ENCODE measurements around the gene COMMD7. TPM values are rescaled to one million over a fixed set of nuclear protein-coding genes. Genes with fewer than 3 reads are reported as not detected.
A peak's percentile ranks its signal among the peaks of the same experiment; 100 is the strongest.

COMMD7 gene
- total RNA-seq, 2 experiments from 2014 or later = 20.5 to 22.2 TPM

- TF ChIP-seq CTCF (conservative IDR thresholded peaks at IDR 0.05; ENCODE audit: low read length) (no peak), EZH2phosphoT487 (IDR thresholded peaks at IDR 0.05; ENCODE audit: borderline replicate concordance, low read depth, low read length) (no peak)
- CTCF ChIA-PET (ENCODE audit: unreplicated experiment) = no interaction called here
- H3K4me1 ChIP-seq (ENCODE audit: insufficient read depth, low read length, poor library complexity, severe bottlenecking) = peaks cover 21% of the 10 kb centered on the region
- no peak overlapping the region for H2AFZ ChIP-seq (ENCODE audit: low read length)
- no peak for DNase-seq (ENCODE audit: low spot score)
- no peaks in the 10 kb centered on the region for H4K20me1 ChIP-seq (ENCODE audit: insufficient read depth, low read length)
- H3K9me2 ChIP-seq (ENCODE audit: insufficient read depth, low read length) = no peaks in the 10 kb centered on the region
- no peaks in the 10 kb centered on the region for H3K79me2 ChIP-seq (ENCODE audit: insufficient read depth, low read depth, low read length)
- H3K4me3 ChIP-seq (ENCODE audit: low read depth, low read length, poor library complexity, severe bottlenecking) = no peak overlapping the region
- H3K9me3 ChIP-seq (ENCODE audit: low read length) = no peaks in the 10 kb centered on the region
- no peak overlapping the region for H3K4me2 ChIP-seq (ENCODE audit: low read length)
- no peaks in the 10 kb centered on the region for H3K36me3 ChIP-seq (ENCODE audit: insufficient read depth, low read length)
- BruUV-seq (replicated peaks) = no TSS peak
- no peak overlapping the region for H3K27ac ChIP-seq (ENCODE audit: low read depth, low read length, poor library complexity, severe bottlenecking)
- intact Hi-C loops (cut with micrococcal nuclease; ENCODE audit: unreplicated experiment) = no loop called here
- POLR2A ChIA-PET = no interaction called here
Measured at GRCh38 chr20:32682508-32682987, 60.7 kb downstream of the COMMD7 start.

GRCh38 chr20:32681175-32682084, 61.8 kb downstream of the COMMD7 start:
- Histone ChIP-seq H2AFZ (ENCODE audit: low read length) (peak overlapping the region; percentile 70), H3K4me2 (ENCODE audit: low read length) (peak overlapping the region; percentile 56), H3K4me1 (ENCODE audit: insufficient read depth, low read length, poor library complexity, severe bottlenecking) (peaks cover 26% of the 10 kb centered on the region), H3K36me3 (ENCODE audit: insufficient read depth, low read length) (no peaks in the 10 kb centered on the region), H3K27ac (ENCODE audit: low read depth, low read length, poor library complexity, severe bottlenecking) (peak overlapping the region; percentile 19), H3K9me2 (ENCODE audit: insufficient read depth, low read length) (no peaks in the 10 kb centered on the region), H3K4me3 (ENCODE audit: low read depth, low read length, poor library complexity, severe bottlenecking) (no peak overlapping the region), H4K20me1 (ENCODE audit: insufficient read depth, low read length) (no peaks in the 10 kb centered on the region), H3K9me3 (ENCODE audit: low read length) (no peaks in the 10 kb centered on the region), H3K79me2 (ENCODE audit: insufficient read depth, low read depth, low read length) (no peaks in the 10 kb centered on the region)
- DNase-seq (ENCODE audit: low spot score) = peak; percentile 68
- BruUV-seq (replicated peaks) = no TSS peak
- ChIA-PET POLR2A (interaction anchor here (0.6 to 1.7 kb wide), 4 partner anchors 30 to 240 kb away, joined by 3 to 6 read pairs (median 4); partner anchors contain the start of gene COMMD7), CTCF (ENCODE audit: unreplicated experiment) (interaction anchor here (1.0 kb wide), 2 partner anchors 9 to 97 kb away, joined by 3 read pairs; no protein-coding TSS in a partner anchor)
- intact Hi-C loops (cut with micrococcal nuclease; ENCODE audit: unreplicated experiment) = no loop called here
- TF ChIP-seq CTCF (conservative IDR thresholded peaks at IDR 0.05; ENCODE audit: low read length) = no peak
- no peak for TF ChIP-seq EZH2phosphoT487 (IDR thresholded peaks at IDR 0.05; ENCODE audit: borderline replicate concordance, low read depth, low read length)
